ENCODE measurements around the gene STK16.

GRCh38 chr2:219289537-219290361 is 44.5 kb downstream of the STK16 start:
- no peak for TF ChIP-seq CTCF (IDR thresholded peaks at IDR 0.05; ENCODE audit: insufficient read depth, low read depth, low read length)
- TF ChIP-seq EZH2 (IDR thresholded peaks at IDR 0.05; ENCODE audit: insufficient read depth, low read length), result no peak

Measured in astrocyte (in vitro differentiated cells and primary cell).